Upper lobe of left lung (tissue), 4 donors: ENCODE measurements around the gene DDRGK1.

Experiments
- EP300 ChIP-seq, 4 donors: sonication (generic); formaldehyde crosslinking; IDR thresholded peaks; one replicate each; pipeline ENCODE4 v1.5.1; 2017; ENCODE audit warnings: antibody characterized with exemption in 4 of 4, control low read depth in 2 of 4
- POLR2AphosphoS5 ChIP-seq, 2 donors: sonication (generic); formaldehyde crosslinking; IDR thresholded peaks; one replicate each; pipeline ENCODE4 v1.5.1; 2017; ENCODE audit warnings: antibody characterized with exemption in 2 of 2
- TF ChIP-seq, protein P1 (sequence below), 6 experiments: fragments of 450-650 bp in 4 of 6; fragments of 200-600 bp in 2 of 6; sonication (generic) in 2 of 6; IDR thresholded peaks; one replicate each; pipeline ENCODE4 v1.5.1; 2016 to 2019; ENCODE audit warnings: antibody characterized with exemption in 6 of 6

DNA sequence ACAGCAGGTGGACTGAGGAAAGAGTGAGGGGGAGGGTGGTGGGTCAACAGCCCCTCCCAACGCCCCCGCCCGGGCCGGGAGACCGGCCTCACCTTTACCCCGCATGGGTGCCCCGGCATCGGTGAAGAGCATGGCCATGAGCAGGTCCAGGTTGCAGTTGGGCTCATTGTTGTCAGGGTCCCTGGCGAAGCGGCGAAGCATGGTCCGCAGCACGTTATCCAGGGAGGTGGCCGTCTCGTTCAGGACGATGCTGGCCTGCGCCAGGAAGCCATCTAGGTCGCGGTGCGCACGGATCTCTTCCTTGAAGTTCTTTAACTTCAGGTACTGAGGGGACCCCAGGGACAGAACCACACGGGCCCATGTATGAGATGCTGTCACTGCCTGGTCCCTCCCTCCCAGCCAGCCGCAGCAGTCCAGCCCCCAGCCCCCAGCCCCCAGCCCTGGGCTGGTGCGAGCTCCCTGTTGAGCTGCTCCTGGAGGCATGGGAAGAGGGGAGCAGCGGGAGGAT, 29.6 kb upstream of the DDRGK1 start:
- TF ChIP-seq, protein P1, sequence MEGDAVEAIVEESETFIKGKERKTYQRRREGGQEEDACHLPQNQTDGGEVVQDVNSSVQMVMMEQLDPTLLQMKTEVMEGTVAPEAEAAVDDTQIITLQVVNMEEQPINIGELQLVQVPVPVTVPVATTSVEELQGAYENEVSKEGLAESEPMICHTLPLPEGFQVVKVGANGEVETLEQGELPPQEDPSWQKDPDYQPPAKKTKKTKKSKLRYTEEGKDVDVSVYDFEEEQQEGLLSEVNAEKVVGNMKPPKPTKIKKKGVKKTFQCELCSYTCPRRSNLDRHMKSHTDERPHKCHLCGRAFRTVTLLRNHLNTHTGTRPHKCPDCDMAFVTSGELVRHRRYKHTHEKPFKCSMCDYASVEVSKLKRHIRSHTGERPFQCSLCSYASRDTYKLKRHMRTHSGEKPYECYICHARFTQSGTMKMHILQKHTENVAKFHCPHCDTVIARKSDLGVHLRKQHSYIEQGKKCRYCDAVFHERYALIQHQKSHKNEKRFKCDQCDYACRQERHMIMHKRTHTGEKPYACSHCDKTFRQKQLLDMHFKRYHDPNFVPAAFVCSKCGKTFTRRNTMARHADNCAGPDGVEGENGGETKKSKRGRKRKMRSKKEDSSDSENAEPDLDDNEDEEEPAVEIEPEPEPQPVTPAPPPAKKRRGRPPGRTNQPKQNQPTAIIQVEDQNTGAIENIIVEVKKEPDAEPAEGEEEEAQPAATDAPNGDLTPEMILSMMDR (IDR thresholded peaks at IDR 0.05): no peak
- no peak for TF ChIP-seq POLR2AphosphoS5 (IDR thresholded peaks at IDR 0.05)
- TF ChIP-seq EP300 (IDR thresholded peaks at IDR 0.05): no peak
